Epithelial cell of alveolus of lung (primary cell): ENCODE measurements around the gene OR5B12. TPM values are rescaled to one million over a fixed set of nuclear protein-coding genes. Genes with fewer than 3 reads are reported as not detected.

Experiments used
- total RNA-seq: library from RNA; depleted of rRNA; stranded (reverse); fragments of >200 nt; gene quantifications from 2 replicates; pipeline ENCODE4 v1.2.1, GENCODE V29; 2015

Gene OR5B12
- total RNA-seq: not detected in 2 replicates

GRCh38 chr11:58442136-58442535 is at the start of gene OR5B12:
Gene OR5B12, minus strand, starts transcription at chr11:58442236. Its CDS starts 2,085 bp downstream, at chr11:58440151.

GRCh38 chr11:58428021-58428420 is 14.0 kb downstream of the OR5B12 start, which contains the start of gene OR5B2:
Gene OR5B2, minus strand, starts transcription at chr11:58428121. Its CDS starts 4,860 bp downstream, at chr11:58423261.

GRCh38 chr11:58406774-58407173 is 35.3 kb downstream of the OR5B12 start, which contains the start of gene OR5B3:
Gene OR5B3, minus strand, starts transcription at chr11:58406874. Its CDS starts 3,465 bp downstream, at chr11:58403409.

Other genes with a start within 250 kb of the OR5B12 start
- gene OR1S2, start 238.1 kb downstream of the OR5B12 start, total RNA-seq: not detected in 2 replicates
- not detected in 2 replicates for gene OR1S1, start 229.5 kb downstream of the OR5B12 start, total RNA-seq
- not detected in 2 replicates for gene OR10Q1, start 213.3 kb downstream of the OR5B12 start, total RNA-seq
- gene OR10W1, start 174.0 kb downstream of the OR5B12 start, total RNA-seq: not detected in 2 replicates
- gene OR5B17, start 83.2 kb downstream of the OR5B12 start, total RNA-seq: not detected in 2 replicates
- gene OR5B3, start 35.4 kb downstream of the OR5B12 start, total RNA-seq: not detected in 2 replicates
- gene OR5B2, start 14.1 kb downstream of the OR5B12 start, total RNA-seq: not detected in 2 replicates
- not detected in 2 replicates for gene OR5B21, start 65.9 kb upstream of the OR5B12 start, total RNA-seq
- gene LPXN, start 133.6 kb upstream of the OR5B12 start, total RNA-seq: 4.3 and 7.6 TPM in 2 replicates
- gene ZFP91, start 136.8 kb upstream of the OR5B12 start, total RNA-seq: 36.6 and 38.8 TPM in 2 replicates
- gene CNTF, start 180.4 kb upstream of the OR5B12 start, total RNA-seq: 0.13 and 2.4 TPM in 2 replicates